Fibroblast of peridontal ligament (primary cell): Measurements from ENCODE around the gene GUK1.

Experiments used
- DNase-seq: peaks from one replicate; pipeline ENCODE4 v3.0.0-alpha.2; 2010; ENCODE audit errors: extremely low read depth

GUK1 gene

DNA sequence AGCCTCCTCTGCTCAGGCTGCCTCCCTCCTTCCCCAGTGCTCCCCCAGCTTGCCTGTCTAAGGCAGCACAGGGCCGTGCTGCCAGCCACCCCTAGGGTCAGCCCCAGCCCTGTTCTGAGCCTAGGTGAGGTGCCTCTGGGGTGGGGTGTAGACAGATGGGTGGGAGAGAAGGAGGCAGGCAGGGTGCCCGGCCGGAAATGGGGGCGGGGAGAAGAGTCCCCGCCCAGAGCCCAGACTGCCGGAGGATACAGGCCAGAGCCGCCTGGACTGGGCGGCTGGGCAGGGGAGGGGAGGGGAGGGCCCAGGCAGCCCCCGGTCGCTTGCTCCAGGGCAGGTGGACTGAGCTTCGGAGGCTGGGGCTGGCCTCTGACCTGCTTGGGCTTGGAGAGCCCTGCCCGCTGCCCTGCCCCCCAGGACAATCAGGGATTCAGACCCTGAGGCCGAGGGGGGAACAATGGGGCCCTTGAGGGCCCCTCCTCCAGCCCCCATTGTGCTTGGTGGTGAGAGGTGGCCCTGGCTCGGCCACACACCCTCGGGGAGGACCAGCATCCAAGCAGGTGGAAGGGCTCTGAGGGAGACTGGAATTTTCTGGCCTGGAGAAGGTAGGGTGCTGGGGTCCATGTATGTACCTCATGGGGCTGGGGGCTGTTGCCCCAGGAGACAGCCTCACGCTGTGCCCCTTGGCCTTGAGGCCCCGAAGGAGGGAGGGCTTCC, 9.5 kb downstream of the GUK1 start, which contains the start of gene GJC2:
Gene GJC2, plus strand, starts transcription at position 525 of the 714 bp plus-strand sequence. CDS start 7,829 bp downstream, outside the sequence.
- DNase-seq = no peak

DNA sequence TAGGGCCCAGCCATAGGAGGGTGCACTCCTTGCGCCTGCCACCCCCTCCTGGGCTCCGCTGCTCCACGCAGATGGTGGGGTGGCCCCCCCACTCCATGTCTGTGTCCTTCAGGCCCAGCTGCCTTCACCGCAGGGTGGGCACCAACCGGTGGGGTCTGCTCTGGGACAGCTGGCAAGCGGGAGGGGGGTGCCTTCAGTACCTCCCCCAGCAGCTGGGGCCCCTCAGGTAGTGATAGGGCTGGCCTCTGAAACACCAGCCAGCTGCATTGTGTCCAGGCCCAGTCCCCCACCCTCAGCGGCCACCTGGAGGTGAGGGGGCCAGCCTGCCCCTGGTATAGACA, 10.0 kb downstream of the GUK1 start:
- DNase-seq = no peak

DNA sequence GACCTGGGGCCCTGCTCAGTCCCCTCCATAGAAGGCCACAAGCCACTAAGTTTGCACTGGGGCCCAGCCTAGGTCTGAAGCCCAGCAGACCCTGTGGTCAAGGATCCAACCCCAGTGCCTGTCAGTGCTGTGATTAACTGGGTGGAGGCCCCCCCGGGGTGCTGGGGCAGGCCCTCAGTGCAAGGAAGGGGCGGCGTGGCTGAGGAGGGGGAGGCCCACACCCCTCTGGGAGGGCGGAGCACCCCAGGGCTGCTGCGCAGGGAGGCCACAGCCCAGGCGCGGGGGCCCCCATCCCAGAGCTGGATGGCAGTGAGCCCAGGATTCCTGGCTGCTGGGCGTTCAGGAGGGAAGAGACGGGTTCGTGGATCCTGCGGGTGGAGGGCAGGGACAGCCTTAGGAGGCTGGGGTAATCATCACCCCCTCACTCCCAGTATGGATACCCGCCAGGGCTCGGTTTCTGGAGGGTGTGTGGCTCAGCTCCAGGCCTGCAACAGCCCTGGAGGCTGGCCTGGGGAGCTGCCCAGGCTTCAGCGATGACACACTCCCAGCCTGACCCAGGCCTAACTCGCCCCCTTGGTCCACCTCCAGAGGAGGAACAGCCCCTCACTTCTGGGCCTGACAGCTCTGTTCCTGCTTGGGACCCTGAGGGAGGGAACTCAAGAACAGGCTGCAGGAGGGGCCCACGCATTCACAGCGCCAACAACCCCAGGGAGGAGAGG, 10.5 kb downstream of the GUK1 start:
- DNase-seq = peak; percentile 91

GRCh38 chr1:228151180-228151925, 11.3 kb downstream of the GUK1 start:
- DNase-seq = no peak

DNA sequence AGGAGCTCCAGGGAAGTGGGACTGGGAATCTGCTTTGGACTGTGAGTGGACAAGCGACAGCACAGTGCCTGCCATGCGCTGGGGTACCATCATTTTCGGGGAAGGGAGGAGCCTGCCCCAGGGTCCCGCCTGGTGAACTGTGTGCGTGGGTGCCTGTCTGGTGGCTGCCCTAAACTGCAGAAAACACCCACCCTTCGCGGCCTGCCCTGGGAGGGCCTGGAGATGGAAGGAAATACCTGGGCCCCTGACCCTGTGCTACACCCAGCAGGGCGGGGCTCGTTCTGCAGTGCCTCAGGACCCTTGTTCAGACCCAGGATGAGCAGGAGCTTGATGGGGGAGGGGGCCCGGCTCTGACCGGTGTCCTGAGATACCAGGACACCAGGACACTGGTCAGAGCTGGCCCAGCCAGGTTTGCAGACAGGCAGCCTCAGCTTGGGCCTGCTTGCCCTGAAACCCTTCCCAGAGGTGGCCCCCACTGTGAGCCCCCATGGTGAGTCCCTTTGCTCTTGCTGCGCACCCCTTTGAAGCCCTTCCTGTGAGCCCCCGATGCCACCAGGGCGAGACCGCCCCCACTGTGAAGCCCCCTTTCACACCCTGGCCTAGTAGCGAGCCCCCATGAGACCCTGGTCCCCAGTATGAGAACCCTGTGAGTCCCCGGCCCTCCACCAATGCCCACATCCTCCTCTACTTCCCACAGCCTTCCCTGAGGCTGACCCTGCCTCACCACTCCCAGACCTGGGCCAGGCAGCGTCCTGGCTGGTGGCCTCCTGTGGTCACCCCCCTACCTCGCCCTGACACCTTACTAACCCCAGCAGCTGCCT, 12.2 kb downstream of the GUK1 start:
- DNase-seq = no peak

GRCh38 chr1:228152918-228153258, 12.8 kb downstream of the GUK1 start:
- DNase-seq = no peak

DNA sequence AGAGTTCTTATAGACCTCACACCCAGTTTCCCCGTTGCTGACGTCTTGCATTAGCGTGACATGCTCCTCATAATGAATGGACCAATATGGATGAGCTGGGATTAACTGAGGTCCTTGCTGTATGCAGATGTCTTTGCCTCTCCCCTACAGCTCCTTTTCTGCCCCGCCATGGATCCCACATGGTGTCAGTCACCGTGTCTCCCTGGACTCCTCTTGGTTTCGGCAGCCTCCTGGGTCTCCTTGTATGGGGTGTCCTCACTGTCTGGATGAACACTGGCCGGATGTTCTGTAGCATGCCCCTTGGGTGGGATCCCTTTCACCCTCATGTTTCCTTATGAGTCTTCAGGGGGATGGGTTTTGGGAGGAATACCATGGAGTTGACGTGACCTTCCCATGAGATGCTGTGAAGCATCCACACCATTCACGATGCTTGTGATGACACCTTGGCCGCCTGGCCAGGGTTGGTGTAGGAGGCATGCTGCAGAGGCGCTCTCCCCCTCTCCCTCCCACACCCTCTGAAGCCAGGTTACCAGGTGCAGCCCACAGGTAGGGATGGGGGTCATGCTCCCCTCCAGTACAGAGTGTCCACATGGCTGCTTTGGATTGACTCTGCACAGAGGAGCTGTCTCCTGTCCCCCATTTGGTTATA, 14.1 kb downstream of the GUK1 start:
- no peak for DNase-seq

GRCh38 chr1:228154670-228155571, 14.8 kb downstream of the GUK1 start:
- DNase-seq = no peak

DNA sequence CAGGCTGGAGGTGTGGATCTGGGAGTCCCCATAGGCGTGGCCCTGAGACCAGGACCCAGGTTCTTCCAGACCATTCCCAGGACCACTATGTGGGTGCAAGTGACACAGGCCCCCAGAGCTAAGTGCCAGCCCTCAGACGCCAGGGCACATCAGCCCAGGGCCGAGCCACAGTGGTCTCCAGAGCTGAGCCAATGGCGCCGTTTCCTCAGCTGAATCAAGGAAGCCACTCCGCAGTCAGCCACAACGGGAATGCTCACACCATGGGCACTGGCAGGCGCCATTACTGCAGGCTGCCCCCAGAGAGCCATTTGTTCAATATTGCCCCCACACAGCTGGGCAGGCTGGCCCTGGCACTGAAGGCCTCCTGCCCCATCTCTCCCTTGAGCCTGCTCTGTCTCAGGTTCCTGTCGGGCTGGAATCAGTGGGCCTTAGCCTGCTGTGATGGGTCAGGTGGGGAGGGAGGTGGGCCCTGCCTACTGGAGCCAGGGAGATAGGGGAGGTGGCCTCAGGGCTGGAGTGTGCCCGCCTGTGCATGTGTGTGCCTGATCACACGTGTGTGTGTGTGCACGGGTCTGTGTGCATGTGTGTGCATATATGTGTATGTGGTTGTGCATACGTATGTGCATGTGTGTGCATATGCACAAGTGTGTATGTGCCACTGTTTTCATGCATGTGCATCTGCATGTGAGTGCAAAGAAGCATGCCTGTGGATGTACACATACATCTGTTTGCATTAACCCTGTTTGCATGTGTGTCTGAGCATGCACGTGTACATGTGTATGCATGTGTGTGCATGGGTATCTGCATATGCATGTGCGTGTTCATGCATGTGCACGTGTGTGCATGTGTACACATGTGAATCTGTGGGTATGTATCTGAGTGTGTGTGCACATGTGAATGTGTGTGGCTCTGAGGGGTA, 15.8 kb downstream of the GUK1 start:
- no peak for DNase-seq

DNA sequence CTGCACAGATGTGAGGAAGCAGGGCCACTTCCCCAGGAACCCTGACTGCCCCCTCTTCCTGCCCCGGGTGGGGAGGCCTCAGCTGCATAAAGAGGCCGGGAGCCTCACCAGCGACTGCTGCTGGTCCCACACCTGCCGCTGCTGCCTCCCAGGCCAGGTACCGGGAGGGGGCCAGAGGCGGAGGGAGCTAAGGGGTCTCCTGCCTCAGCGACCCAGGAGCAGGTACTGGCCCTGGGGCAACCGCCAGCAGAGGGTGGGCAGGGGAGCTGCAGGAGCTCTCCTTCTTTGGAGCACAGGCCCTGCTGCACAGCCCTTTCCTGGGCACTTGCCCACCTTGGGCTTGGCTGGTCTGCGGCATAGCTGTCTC, 16.4 kb downstream of the GUK1 start:
- no peak for DNase-seq

GRCh38 chr1:228156941-228157728, 17.1 kb downstream of the GUK1 start:
- DNase-seq = no peak

DNA sequence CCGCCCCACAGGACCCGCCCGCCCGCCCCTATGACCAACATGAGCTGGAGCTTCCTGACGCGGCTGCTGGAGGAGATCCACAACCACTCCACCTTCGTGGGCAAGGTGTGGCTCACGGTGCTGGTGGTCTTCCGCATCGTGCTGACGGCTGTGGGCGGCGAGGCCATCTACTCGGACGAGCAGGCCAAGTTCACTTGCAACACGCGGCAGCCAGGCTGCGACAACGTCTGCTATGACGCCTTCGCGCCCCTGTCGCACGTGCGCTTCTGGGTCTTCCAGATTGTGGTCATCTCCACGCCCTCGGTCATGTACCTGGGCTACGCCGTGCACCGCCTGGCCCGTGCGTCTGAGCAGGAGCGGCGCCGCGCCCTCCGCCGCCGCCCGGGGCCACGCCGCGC, 17.6 kb downstream of the GUK1 start:
- no peak for DNase-seq

DNA sequence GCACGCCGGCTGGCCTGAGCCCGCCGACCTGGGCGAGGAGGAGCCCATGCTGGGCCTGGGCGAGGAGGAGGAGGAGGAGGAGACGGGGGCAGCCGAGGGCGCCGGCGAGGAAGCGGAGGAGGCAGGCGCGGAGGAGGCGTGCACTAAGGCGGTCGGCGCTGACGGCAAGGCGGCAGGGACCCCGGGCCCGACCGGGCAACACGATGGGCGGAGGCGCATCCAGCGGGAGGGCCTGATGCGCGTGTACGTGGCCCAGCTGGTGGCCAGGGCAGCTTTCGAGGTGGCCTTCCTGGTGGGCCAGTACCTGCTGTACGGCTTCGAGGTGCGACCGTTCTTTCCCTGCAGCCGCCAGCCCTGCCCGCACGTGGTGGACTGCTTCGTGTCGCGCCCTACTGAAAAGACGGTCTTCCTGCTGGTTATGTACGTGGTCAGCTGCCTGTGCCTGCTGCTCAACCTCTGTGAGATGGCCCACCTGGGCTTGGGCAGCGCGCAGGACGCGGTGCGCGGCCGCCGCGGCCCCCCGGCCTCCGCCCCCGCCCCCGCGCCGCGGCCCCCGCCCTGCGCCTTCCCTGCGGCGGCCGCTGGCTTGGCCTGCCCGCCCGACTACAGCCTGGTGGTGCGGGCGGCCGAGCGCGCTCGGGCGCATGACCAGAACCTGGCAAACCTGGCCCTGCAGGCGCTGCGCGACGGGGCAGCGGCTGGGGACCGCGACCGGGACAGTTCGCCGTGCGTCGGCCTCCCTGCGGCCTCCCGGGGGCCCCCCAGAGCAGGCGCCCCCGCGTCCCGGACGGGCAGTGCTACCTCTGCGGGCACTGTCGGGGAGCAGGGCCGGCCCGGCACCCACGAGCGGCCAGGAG, 18.3 kb downstream of the GUK1 start:
- DNase-seq = no peak

DNA sequence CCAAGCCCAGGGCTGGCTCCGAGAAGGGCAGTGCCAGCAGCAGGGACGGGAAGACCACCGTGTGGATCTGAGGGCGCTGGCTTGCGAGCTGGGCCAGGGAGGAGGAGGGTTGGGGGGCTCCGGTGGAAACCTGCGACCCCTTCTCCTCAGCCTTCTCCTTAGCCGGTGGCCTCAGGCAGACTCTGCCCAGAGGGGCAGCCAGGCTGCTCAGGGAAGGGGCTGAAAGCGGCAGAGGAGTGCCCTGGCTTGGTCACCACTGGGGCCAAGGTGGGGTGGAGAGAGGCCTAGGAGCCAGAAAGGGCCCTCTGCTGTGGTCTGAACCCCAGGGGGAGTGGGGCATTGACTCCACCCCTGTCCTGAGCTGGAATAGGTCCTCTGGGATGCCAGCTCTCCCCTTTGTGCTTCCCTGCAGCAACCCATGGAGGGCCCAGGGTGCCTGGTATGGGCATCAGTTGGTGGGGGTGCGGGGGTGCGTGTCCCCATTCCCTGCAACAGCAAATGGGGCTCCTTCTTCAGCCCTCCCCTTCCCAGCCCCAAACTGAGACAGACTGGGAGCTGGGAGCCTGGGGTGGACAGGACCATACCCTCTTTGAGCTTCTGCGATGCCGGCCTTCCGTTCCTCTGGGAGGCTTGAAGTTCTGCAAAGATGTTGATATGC, 19.1 kb downstream of the GUK1 start:
- DNase-seq = no peak

- no peak for DNase-seq
Observed at GRCh38 chr1:228160201-228160761, 20.2 kb downstream of the GUK1 start.

GRCh38 chr1:228161362-228161761, 21.3 kb downstream of the GUK1 start:
- DNase-seq = no peak

DNA sequence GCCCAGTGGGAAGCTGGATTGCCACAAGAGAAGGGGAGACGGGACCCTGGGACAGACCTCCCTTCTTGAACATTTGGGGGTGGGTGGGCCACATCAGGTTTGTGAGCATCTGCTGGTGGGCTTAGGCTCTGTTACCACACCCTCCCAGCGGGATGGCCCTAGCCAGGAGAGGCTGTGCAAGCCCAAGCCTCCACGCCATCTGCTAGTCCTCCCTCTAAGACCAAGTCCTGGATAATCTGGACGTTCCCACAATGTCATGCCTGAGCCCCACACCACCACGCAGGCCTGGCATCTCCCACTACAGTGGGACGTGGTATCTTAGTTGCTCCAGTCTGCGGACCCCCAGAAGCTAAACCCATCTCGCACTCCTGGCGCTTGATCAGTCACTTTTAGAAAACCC, 21.8 kb downstream of the GUK1 start:
- no peak for DNase-seq
